Right ventricle myocardium inferior (tissue), 1 donor: ENCODE measurements around the gene CCM2L. TPM values are rescaled to one million over a fixed set of nuclear protein-coding genes. Genes with fewer than 3 reads are reported as not detected.

Experiments used
- ATAC-seq: fragments of 200-7000 bp; cut with Tn5 transposase; one replicate; pipeline ENCODE4 v1.9.1; 2020; ENCODE audit warnings: mild to moderate bottlenecking, moderate library complexity
- DNase-seq: peaks from one replicate; pipeline ENCODE4 v3.0.0; 2021; ENCODE audit errors: missing footprints
- intact Hi-C: fragments of 100-400 bp; cut with DNase I; formaldehyde crosslinking; loops from one replicate; pipeline ENCODE4 v1.11.0; 2022
- long read RNA-seq: library from polyadenylated mRNA; unstranded; transcript quantifications from one replicate; pipeline ENCODE4 v2.0.0, GENCODE V29; 2021
- total RNA-seq: library from RNA; stranded (reverse); fragmentation: NEBNext Ultra II Directional; extraction: Animal tissue kit (Norgen Biotek cat#: 25700); gene quantifications from one replicate; pipeline ENCODE4 v1.2.1, GENCODE V29; 2021
- donor health status: DM: no; HTN: yes; CAD: no; lungs with severe emphysema.

The CCM2L gene
- total RNA-seq, result 10.3 TPM
- long read RNA-seq, partial matches to known transcripts, result 4 of 12 reads
- long read RNA-seq, other reads (novel, unspliced or antisense), result 7 of 12 reads

DNA sequence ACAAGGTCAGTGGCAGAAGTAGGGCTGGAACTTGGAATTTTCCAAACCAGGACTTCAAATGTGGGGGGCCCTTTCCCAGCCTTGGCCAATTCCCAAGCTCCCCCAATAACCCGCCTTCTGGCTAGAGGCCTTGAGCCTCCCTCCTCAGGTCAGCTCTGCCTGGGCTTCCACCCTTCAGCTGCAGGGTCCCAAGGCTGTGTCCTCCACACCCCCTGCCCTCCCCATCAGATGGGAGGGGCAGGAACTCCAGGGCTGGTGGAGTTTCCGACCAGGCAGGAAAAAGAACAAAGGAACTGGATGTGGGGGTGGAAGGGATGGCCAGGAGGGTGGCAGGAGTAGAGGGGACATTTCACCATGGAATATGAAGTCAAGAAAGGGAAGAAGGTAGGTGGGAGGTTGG lies at the start of gene CCM2L:
CCM2L (plus strand) TSS at position 338 of the 400 bp plus-strand sequence; CDS start at position 355, 17 bp downstream.
- ATAC-seq (peak; percentile 37), DNase-seq (no peak)
- intact Hi-C loops, result no loop called here

- ATAC-seq, result no peak
- intact Hi-C loops, result no loop called here
- no peak for DNase-seq
These were observed 47.5 kb upstream of the CCM2L start for GRCh38 chr20:31962761-31963160.

GRCh38 chr20:31963889-31964288 lies 46.3 kb upstream of the CCM2L start:
- DNase-seq (no peak), ATAC-seq (no peak)
- intact Hi-C loops, result no loop called here

DNA sequence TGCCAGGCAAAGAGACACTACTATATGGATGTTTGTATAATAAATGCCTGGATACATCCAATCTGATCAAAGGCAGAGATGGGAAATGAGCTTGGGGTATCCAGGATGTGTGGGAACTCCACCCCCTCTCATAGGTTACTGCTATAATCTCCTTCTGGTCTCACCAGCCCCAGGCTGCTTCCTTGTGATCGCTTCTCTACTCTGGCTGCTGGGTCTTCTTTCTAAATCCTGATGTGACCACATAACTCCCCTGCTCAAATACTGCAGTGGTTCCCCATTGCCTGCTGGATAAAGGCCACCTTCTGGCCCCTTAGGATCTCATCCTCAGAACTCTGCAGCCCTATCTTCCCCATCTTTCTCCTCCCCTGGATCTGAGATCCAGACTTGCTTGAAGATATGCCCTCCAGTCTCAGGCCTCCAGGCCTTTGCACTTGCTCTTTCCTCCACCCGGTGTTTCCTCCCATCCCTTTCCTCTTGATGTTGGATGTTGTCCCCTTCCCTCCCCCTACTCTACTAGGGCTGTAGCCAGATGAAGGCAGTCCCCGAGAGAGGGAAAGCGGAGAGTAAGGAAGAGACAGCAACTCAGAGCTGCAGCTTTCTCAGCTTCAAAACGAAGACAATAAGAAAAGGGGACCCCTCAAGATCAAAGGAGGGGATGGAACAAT lies 43.1 kb upstream of the CCM2L start:
- ATAC-seq, result no peak

GRCh38 chr20:31967830-31968249 lies 42.4 kb upstream of the CCM2L start, which contains the start of gene XKR7:
Gene XKR7, plus strand, starts transcription at chr20:31968151. Its CDS starts 25 bp downstream, at chr20:31968176.
- no peak for ATAC-seq
- no peak for DNase-seq
- intact Hi-C loops, result no loop called here

More for the DNA sequence above, 43.1 kb upstream of the CCM2L start:
- intact Hi-C loops, result no loop called here
- DNase-seq, result no peak

- ATAC-seq, result peak; percentile 83
- intact Hi-C loops, result no loop called here
These were observed 41.7 kb upstream of the CCM2L start for GRCh38 chr20:31968291-31969126.

DNA sequence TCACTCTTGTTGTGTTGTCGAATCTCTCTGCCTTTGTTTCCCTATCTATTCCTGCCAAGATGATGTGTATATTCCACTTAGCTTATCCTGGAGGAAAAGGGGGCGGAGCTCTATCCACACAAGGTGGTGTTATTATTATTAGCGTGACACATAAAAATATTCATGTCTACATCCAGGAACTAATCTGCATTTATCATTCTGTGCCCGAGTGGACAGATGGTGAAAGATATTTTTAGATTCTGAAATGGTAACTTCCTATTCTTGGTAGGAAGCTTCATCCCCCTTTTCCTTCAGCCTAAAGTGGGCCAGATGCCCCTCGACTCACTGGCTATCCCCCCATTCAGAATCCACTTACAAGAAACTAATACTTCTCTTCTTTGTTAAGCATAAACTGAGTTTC lies 40.2 kb upstream of the CCM2L start:
- DNase-seq (no peak), ATAC-seq (no peak)
- intact Hi-C loops, result no loop called here

More at GRCh38 chr20:31968291-31969126, 41.7 kb upstream of the CCM2L start:
- peak; percentile 78 for DNase-seq

DNA sequence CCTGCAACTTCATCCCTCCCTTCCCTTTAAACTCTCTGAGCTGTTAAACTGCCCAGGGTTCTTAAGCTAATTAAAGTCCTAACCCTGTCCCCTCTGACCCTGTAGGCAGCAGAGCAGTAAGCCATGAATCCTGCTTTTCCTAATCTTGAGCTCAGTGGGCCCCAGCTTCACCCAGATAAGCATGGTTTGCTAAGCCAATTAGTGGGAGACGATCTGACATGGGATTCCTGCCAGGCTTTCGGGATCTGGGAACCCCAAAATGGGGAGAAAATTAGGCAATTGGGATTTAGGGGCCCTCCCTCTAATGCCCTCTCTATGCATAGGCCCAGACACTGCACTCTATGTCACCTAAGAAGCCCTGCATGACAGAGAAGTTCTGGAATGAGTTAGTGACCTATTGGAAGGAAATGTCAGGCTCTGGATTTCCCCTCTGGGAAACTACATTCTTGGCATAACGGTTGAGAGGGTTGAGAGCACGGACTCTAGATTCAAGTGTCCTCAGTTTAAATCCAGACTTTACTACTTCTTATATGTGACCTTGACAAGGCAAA lies 37.7 kb upstream of the CCM2L start:
- DNase-seq, result no peak
- intact Hi-C loops, result no loop called here
- ATAC-seq, result no peak

- DNase-seq (no peak), ATAC-seq (no peak)
- intact Hi-C loops, result no loop called here
These were observed 35.9 kb upstream of the CCM2L start for GRCh38 chr20:31974296-31974695.

- intact Hi-C loops, result no loop called here
- DNase-seq, result no peak
- ATAC-seq, result no peak
These were observed 35.2 kb upstream of the CCM2L start for GRCh38 chr20:31974951-31975487.

DNA sequence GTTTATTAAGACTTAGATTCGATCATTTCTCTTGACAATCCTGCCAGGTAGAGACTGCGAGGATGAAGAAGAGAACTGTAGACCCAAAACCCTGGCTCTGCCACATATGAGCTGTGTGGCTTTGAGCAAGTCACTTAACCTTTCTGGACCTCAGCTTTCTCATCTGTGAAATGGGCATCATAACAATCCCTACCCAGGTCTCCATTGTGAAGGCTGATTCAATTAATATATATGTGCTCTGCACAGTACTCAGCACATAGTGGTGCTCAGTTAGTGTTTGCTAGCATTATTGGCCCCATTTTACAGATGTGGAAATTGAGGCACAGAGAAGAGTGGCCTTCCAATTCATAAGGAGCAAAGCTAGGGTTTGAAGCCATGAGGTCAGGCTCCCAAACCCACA lies 34.4 kb upstream of the CCM2L start:
- intact Hi-C loops, result no loop called here
- ATAC-seq, result no peak
- no peak for DNase-seq

DNA sequence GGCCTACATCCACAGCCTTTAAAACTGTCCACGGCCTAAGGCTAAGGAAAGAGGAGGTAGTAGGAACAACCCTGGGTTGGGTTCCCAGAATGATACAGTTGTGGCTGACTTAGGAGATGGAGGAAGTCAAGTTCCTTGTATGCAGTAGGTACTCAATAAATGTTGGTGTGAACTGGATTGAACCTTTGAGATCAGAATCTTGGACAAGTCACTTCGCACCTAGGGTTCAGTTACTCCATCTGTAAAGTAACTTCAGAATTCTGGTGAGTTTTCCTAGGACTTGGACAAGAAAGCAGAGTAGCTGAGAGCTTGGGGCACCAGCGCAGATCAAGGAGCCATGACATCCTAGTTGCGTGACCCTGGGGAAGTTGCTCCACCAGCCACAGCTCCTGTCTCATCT lies 33.2 kb upstream of the CCM2L start:
- intact Hi-C loops, result no loop called here
- ATAC-seq (no peak), DNase-seq (no peak)

DNA sequence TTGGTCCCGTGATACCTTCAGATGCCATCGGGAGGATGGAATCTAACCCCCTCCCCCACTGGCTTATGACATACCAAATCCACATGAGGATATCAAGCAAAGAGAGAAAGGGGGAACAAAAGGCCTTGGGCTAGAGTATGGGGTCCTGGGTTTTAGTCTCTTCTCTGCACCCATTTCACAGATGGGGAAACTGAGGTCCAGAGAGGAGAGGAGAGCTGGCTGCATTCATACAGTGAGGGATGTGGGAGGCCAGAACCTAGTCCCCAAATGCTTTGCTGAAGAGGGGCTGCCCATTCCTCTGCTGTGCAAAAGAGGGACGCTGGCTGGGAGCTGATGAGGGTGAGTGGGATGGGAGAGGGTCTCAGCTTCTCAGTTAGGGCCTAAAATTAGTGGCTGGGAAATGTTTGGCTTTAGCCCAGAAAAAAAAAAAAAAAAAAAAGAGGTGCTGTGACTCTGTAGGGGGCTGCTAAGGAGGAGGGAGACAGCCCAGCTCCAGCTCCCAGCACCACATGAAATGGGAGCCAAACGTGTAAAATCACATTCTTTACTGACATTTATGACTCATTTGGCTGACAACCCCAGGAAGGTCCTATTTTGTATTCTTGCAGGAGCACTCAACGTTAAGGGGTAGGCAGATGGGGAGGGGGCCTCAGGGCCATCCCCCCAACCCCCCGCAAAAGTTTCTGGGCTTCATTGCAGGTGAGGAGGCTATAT lies 30.4 kb upstream of the CCM2L start:
- intact Hi-C loops, result no loop called here
- DNase-seq (no peak), ATAC-seq (no peak)

DNA sequence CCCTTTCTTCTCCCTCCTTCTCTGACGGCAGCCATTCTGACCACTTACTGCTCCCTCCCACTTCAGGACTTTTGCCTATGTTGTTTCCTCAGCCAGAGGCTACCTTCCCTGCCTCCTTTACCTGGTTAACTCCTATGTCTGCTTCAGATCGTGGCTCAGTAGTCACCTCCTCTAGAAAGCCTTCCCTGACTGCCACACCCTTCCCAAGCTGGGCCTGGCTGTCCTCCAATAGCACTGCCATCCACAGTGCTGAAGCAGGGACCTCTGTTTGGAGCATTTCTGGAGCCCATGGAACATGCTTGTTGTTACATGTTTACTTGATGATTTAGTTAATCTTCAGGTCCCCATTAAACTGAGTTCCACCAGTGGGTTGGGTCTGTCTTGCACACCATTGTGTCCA lies 28.5 kb upstream of the CCM2L start:
- DNase-seq (no peak), ATAC-seq (no peak)
- intact Hi-C loops, result no loop called here

DNA sequence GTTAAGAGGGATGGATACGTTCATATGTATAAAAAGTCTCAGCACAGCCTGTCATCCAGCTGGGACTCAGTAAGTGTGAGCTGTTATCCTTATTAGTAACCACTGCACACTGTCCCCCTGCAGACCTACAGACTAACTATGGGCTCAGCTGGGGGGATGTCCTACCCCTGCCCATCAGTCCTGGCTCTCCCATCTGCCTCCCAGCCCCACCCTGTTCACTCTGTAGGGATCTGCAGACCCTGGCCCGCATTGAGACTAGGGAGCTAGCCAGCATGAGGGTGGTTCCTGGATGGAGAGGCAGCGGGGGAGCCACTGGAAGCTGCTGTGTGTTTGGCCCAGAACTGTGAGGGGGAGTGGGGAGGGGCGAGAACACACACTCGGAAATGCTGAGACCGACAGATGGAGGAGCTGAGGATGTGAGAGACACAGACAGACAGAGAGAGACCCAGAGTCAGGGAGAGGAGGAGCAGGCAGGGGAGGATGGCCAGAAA lies 25.2 kb upstream of the CCM2L start:
- intact Hi-C loops, result no loop called here
- no peak for ATAC-seq

DNA sequence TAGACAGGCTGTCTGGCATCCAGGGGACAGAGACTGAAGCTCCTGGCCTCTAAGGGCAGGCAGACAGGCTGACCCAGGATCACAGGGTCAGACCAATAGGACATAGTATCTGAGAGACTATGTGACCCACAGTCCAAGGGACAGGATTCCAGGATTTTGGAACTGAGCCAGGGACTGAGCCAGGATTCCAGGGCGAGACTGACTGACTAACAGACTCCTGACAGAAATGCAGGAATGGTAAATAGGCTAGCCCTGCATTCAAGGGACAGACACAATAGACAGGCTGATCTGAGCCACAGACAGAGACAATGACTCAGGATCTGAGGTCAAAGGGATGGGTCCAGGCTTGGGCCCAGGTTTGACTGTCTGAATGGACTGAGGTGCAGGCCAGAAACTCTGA lies 22.5 kb upstream of the CCM2L start:
- ATAC-seq, result no peak
- intact Hi-C loops, result no loop called here

More for the DNA sequence above, 25.2 kb upstream of the CCM2L start:
- no peak for DNase-seq

DNA sequence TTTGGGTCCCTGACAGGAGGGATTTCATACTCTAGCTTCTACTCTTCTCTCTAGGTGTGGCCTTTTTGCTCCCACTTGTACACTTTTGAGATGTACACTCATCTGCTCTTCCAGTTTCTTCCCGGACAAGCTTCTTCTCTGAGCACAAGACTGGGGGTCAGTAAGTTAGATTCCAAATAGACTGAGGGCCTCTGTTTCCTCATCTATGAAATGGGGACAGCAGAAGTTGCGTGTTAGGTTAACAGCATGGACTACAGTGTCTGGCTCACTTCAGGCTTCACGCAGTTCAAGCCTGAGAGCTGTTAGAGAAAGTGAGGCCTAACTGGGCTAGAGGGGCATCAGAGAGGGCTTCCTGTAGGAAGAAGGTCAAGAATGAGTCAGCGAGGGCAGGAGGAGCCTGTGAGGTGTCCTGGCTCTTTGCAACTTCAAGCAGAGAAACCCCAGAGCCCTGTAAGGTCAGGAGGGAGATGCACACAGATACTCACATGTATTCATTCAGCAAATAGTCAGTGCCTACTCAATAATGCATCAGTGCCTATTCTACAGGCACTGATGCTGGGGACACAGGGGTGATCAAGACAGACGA lies 21.7 kb upstream of the CCM2L start:
- DNase-seq (no peak), ATAC-seq (no peak)
- intact Hi-C loops, result no loop called here

More for the DNA sequence above, 22.5 kb upstream of the CCM2L start:
- no peak for DNase-seq

- intact Hi-C loops, result no loop called here
- ATAC-seq (no peak), DNase-seq (no peak)
These were observed 21.1 kb upstream of the CCM2L start for GRCh38 chr20:31989030-31989645.
